ENCODE data around the gene BPI.

DNA sequence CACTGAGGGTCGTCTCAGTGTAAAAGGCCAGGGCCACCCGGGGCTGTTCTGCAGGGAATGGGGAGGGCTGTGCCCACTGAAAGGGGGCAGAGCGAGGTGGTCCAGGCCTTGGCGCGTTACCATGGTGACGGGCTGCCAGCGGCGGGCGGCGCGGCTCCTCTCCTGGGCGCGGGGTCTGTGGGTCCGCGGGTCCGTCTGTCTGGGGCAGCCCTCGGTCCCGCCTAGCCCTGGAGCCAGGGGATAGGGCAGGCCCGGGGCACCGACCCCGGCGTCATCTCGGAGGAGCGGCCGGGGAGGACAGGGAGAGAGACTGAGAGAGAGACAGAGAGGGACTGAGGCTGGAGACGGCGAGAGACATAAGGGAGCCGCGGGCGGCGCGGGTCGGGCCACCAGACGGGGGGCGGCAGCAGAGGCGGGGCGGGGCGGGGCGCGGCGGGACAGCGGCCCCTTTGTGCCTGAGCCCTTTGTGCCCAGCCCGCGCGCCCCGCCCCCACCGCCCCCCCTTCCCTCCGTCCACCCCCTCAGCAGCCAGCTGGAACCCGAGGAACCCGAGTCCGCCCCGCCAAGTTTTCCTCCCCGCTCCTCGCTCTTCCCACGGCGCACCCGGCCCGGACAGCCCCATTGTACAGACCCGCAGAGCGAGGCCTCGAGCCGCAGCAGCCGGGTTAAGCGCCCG lies 43.4 kb upstream of the BPI start, which contains the start of gene KIAA1755:
- TF ChIP-seq, protein P1, sequence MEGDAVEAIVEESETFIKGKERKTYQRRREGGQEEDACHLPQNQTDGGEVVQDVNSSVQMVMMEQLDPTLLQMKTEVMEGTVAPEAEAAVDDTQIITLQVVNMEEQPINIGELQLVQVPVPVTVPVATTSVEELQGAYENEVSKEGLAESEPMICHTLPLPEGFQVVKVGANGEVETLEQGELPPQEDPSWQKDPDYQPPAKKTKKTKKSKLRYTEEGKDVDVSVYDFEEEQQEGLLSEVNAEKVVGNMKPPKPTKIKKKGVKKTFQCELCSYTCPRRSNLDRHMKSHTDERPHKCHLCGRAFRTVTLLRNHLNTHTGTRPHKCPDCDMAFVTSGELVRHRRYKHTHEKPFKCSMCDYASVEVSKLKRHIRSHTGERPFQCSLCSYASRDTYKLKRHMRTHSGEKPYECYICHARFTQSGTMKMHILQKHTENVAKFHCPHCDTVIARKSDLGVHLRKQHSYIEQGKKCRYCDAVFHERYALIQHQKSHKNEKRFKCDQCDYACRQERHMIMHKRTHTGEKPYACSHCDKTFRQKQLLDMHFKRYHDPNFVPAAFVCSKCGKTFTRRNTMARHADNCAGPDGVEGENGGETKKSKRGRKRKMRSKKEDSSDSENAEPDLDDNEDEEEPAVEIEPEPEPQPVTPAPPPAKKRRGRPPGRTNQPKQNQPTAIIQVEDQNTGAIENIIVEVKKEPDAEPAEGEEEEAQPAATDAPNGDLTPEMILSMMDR (IDR thresholded peaks at IDR 0.05): no peak
- TF ChIP-seq TCF7L2 (IDR thresholded peaks at IDR 0.05; ENCODE audit: low read depth, low read length): no peak
- TF ChIP-seq POLR2AphosphoS5 (IDR thresholded peaks at IDR 0.05; ENCODE audit: low read depth, low read length): no peak

Measured in Panc1 (cell line).